GM23338 (cell line): ENCODE measurements around the gene DAZAP1. TPM values are rescaled to one million over a fixed set of nuclear protein-coding genes. Genes with fewer than 3 reads are reported as not detected.

Experiments
- EZH2 ChIP-seq: fragments of 200-600 bp; sonication (generic); IDR thresholded peaks from one replicate; pipeline ENCODE4 v1.8.0; 2017; ENCODE audit warnings: antibody characterized with exemption, mild to moderate bottlenecking, low read depth; ENCODE audit not compliant: unreplicated experiment
- EZH2phosphoT487 ChIP-seq: fragments of 200-600 bp; sonication (generic); IDR thresholded peaks from one replicate; pipeline ENCODE4 v1.8.1; 2018; ENCODE audit warnings: antibody characterized with exemption; ENCODE audit not compliant: unreplicated experiment
- JUNB ChIP-seq: IDR thresholded peaks from one replicate; pipeline ENCODE4 v1.6.1; 2016; ENCODE audit warnings: antibody characterized with exemption; ENCODE audit not compliant: unreplicated experiment
- NANOG ChIP-seq: IDR thresholded peaks from 2 replicates; pipeline ENCODE4 v1.6.1; 2016; ENCODE audit warnings: antibody characterized with exemption, borderline replicate concordance
- POLR2AphosphoS5 ChIP-seq: IDR thresholded peaks from 2 replicates; pipeline ENCODE4 v1.6.1; 2016; ENCODE audit warnings: antibody characterized with exemption, low read depth
- ZNF114 ChIP-seq: fragments of 250-450 bp; sonication (Bioruptor Pico); IDR thresholded peaks from 2 replicates; pipeline ENCODE4 v1.5.0; 2020; ENCODE audit warnings: mild to moderate bottlenecking, moderate library complexity
- polyA plus RNA-seq: library from polyadenylated mRNA; unstranded; fragments of >200 nt; fragmentation: Nextera tagmentation; extraction: Ambion mirVana; gene quantifications from 2 replicates; pipeline ENCODE4 v1.2.1, GENCODE V29; 2016
- total RNA-seq: library from RNA; depleted of rRNA; stranded (reverse); fragments of >200 nt; shearing (Covaris generic); gene quantifications from 2 replicates; pipeline ENCODE4 v1.2.3, GENCODE V29; 2014
- TF ChIP-seq, protein P1 (sequence below): fragments of 250-450 bp; sonication (Bioruptor Pico); IDR thresholded peaks from 2 replicates; pipeline ENCODE4 v1.5.0; 2020; ENCODE audit warnings: mild to moderate bottlenecking, moderate library complexity
- TF ChIP-seq, protein P2 (sequence below), 2 experiments: fragments of 200-600 bp in 1 of 2; sonication (generic) in 1 of 2; conservative IDR thresholded peaks; 2 replicates each; pipeline versions ENCODE4 v1.5.1 to v1.6.1; 2016 to 2017; ENCODE audit warnings: antibody characterized with exemption in 2 of 2, low read depth in 2 of 2, mild to moderate bottlenecking in 2 of 2, moderate library complexity in 1 of 2
- TF ChIP-seq, protein P3 (sequence below): IDR thresholded peaks from 2 replicates; pipeline ENCODE4 v1.6.1; 2016; ENCODE audit warnings: antibody characterized with exemption

The DAZAP1 gene
- total and polyA plus RNA-seq, 2 experiments from 2014 or later: 44.1 to 194 TPM

DNA sequence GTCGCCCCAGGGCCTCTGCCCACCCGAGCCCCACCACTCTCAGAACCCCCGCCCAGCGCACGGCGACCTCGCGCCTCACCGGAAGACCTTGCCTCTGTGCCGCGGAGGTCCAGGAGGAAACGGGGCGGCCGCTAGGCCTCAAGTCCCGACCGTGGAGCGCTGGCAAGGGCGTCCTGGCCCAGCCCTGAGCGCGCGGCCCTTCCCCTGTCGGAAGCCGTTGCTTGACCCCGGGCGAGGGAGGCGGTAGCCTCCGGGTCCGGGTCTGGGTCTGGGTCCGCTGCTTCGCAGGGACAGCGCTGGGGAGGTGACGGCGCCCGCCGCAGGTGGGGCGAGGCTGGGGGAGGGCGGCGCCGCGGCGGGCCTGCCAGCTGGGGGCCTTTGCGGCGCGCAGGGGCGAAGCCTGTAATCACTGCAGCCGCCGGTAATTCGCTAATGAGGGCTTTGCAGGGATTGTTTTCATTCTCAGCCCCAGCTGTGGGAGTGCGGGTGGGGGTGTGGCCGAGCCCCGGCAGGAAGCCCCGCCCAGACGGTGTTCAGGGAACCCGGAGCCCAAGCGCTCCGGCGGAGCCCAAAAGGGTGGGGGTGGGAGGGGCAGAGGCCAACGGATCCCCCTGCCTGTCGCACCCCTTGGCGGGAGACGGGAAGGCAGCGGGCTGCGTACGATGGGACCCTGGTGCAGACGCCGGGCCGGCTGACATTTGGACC lies 63.1 kb downstream of the DAZAP1 start (continued):
- TF ChIP-seq, protein P1, sequence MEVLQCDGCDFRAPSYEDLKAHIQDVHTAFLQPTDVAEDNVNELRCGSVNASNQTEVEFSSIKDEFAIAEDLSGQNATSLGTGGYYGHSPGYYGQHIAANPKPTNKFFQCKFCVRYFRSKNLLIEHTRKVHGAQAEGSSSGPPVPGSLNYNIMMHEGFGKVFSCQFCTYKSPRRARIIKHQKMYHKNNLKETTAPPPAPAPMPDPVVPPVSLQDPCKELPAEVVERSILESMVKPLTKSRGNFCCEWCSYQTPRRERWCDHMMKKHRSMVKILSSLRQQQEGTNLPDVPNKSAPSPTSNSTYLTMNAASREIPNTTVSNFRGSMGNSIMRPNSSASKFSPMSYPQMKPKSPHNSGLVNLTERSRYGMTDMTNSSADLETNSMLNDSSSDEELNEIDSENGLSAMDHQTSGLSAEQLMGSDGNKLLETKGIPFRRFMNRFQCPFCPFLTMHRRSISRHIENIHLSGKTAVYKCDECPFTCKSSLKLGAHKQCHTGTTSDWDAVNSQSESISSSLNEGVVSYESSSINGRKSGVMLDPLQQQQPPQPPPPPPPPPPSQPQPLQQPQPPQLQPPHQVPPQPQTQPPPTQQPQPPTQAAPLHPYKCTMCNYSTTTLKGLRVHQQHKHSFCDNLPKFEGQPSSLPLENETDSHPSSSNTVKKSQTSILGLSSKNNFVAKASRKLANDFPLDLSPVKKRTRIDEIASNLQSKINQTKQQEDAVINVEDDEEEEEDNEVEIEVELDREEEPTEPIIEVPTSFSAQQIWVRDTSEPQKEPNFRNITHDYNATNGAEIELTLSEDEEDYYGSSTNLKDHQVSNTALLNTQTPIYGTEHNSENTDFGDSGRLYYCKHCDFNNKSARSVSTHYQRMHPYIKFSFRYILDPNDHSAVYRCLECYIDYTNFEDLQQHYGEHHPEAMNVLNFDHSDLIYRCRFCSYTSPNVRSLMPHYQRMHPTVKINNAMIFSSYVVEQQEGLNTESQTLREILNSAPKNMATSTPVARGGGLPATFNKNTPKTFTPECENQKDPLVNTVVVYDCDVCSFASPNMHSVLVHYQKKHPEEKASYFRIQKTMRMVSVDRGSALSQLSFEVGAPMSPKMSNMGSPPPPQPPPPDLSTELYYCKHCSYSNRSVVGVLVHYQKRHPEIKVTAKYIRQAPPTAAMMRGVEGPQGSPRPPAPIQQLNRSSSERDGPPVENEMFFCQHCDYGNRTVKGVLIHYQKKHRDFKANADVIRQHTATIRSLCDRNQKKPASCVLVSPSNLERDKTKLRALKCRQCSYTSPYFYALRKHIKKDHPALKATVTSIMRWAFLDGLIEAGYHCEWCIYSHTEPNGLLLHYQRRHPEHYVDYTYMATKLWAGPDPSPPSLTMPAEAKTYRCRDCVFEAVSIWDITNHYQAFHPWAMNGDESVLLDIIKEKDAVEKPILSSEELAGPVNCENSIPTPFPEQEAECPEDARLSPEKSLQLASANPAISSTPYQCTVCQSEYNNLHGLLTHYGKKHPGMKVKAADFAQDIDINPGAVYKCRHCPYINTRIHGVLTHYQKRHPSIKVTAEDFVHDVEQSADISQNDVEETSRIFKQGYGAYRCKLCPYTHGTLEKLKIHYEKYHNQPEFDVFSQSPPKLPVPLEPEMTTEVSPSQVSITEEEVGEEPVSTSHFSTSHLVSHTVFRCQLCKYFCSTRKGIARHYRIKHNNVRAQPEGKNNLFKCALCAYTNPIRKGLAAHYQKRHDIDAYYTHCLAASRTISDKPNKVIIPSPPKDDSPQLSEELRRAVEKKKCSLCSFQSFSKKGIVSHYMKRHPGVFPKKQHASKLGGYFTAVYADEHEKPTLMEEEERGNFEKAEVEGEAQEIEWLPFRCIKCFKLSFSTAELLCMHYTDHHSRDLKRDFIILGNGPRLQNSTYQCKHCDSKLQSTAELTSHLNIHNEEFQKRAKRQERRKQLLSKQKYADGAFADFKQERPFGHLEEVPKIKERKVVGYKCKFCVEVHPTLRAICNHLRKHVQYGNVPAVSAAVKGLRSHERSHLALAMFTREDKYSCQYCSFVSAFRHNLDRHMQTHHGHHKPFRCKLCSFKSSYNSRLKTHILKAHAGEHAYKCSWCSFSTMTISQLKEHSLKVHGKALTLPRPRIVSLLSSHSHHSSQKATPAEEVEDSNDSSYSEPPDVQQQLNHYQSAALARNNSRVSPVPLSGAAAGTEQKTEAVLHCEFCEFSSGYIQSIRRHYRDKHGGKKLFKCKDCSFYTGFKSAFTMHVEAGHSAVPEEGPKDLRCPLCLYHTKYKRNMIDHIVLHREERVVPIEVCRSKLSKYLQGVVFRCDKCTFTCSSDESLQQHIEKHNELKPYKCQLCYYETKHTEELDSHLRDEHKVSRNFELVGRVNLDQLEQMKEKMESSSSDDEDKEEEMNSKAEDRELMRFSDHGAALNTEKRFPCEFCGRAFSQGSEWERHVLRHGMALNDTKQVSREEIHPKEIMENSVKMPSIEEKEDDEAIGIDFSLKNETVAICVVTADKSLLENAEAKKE: no peak
- TF ChIP-seq POLR2AphosphoS5 (no peak; the same call in 1 of the 2 replicates), EZH2 (no peak), NANOG (no peak), EZH2phosphoT487 (no peak), ZNF114 (CRISPR knock-in tag) (no peak), JUNB (no peak)
- TF ChIP-seq, protein P2, sequence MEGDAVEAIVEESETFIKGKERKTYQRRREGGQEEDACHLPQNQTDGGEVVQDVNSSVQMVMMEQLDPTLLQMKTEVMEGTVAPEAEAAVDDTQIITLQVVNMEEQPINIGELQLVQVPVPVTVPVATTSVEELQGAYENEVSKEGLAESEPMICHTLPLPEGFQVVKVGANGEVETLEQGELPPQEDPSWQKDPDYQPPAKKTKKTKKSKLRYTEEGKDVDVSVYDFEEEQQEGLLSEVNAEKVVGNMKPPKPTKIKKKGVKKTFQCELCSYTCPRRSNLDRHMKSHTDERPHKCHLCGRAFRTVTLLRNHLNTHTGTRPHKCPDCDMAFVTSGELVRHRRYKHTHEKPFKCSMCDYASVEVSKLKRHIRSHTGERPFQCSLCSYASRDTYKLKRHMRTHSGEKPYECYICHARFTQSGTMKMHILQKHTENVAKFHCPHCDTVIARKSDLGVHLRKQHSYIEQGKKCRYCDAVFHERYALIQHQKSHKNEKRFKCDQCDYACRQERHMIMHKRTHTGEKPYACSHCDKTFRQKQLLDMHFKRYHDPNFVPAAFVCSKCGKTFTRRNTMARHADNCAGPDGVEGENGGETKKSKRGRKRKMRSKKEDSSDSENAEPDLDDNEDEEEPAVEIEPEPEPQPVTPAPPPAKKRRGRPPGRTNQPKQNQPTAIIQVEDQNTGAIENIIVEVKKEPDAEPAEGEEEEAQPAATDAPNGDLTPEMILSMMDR (conservative IDR thresholded peaks at IDR 0.05; ENCODE audit: low read depth in 2 of 2): no peak
- TF ChIP-seq, protein P3, sequence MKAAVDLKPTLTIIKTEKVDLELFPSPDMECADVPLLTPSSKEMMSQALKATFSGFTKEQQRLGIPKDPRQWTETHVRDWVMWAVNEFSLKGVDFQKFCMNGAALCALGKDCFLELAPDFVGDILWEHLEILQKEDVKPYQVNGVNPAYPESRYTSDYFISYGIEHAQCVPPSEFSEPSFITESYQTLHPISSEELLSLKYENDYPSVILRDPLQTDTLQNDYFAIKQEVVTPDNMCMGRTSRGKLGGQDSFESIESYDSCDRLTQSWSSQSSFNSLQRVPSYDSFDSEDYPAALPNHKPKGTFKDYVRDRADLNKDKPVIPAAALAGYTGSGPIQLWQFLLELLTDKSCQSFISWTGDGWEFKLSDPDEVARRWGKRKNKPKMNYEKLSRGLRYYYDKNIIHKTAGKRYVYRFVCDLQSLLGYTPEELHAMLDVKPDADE: no peak
